Adrenal gland (tissue), 5 donors: ENCODE data around the gene GMNN.

Source experiments
- CTCF ChIP-seq, 6 experiments: fragments of 450-650 bp in 4 of 6; fragments of 200-600 bp in 2 of 6; sonication (generic) in 1 of 6; IDR thresholded peaks; 1 replicate in 5 of 6; 2 replicates in 1 of 6; pipeline versions ENCODE4 v1.5.1 to v1.8.0; 2016 to 2021; ENCODE audit warnings: antibody characterized with exemption in 6 of 6, mild to moderate bottlenecking in 2 of 6, moderate library complexity in 1 of 6
- POLR2A ChIP-seq, 2 donors: fragments of 450-650 bp; IDR thresholded peaks; one replicate each; pipeline ENCODE4 v1.6.1; 2017; ENCODE audit warnings: antibody characterized with exemption in 2 of 2, mild to moderate bottlenecking in 2 of 2, moderate library complexity in 1 of 2
- donor health status: DM: no; HTN: no; CAD: no.

DNA sequence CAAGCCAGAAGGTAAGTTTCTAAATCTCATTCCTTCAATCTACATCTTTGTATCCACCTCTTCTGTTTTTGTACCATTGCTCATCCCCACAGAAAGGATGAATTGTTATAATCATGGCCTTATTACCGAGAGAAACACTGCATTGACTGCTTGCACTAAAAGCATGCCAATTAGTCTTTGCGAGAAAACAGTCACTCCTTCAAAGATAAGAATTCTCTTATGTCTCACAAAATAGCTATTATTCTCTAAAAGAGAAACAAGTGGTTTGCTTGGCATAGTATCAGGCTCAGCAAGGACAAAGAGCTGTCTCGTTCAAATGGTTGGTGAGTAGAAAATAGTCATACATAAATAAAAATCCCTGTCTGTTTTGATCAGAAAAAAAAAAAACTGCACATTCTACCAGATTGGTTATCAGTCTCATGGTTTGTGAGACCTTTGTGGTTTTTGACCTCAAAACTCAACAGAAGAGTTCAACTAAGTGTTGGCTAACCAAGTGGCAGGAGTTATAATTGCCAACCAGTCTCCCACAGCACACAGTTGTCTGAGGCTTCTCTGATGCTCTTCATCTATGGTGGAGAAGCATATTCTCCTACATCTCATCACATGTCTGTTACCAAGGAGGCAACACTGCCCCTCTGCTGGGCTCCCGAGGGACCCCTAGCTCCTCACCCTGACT lies 59.1 kb downstream of the GMNN start:
- no peak for TF ChIP-seq CTCF (IDR thresholded peaks at IDR 0.05)
- no peak for TF ChIP-seq POLR2A (IDR thresholded peaks at IDR 0.05)
